Activated CD4-positive, alpha-beta T cell treated with anti-CD3 and anti-CD28 coated beads, Interleukin-2, amount 50 U/mL, for 24 hours (primary cell): ENCODE measurements around the gene RNGTT.
"Not testable (repeated sequence)": the region's sequence is repeated elsewhere in the genome, so short reads cannot be mapped to it uniquely, and the experiment has no call there.

Source experiments
- DNase-seq, 2 donors: peaks; one replicate each; pipeline ENCODE4 v3.0.0-alpha.2; 2020; ENCODE audit warnings: low read depth in 1 of 2, low spot score in 1 of 2

Gene RNGTT

DNA sequence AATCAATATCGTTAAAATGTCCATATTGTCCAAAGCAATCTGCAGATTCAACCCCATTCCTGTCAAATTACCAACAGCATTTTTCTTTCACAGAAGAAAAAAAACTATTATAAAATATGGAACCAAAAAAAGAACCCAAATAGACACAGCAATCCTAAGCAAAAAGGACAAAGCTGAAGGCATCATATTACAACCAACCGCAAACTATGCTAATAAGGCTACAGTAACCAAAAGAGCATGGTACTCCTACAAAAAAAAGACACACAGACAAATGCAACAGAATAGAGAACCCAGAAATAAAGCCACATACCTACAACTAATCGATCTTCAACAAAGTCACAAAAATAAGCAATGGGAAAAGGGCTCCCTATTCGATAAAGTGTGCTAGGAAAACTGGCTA lies 49.2 kb downstream of the RNGTT start:
- DNase-seq: no peak

GRCh38 chr6:88913471-88913870 lies 49.9 kb downstream of the RNGTT start:
- DNase-seq: no peak

DNA sequence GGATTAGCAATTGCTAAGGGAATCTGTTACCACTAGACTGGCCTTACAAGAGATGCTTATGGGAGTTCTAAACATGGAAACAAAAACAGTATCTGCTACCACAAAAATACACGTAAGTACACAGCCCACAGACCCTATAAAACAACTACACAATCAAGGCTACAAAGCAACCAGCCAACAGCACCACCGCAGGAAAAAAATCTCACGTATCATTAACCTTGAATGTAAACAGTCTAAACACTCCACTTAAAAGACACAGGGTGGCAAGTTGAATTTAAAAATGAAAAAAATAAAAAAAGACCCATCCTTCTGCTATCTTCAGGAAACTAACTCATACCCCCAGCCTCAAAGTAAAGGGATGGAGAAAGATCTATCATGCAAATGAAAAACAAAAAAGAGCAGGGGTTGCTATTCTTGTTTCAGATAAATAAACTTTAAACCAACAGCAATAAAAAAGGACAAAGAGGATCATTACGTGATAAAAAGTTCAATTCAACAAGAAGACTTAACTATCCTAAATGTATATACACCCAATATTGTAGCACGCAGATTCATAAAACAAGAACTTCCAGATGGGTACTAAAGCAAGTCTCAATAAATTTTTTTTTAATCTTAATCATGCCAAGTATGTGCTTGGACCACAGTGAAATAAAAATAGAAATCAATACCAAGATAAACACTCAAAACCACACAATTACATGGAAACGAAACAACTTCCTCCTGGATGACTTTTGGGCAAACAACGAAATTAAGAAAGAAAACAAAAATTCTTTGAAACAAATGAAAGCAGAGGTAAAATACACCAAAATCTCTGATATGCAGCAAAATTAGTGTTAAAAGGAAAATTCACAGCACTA lies 52.3 kb downstream of the RNGTT start:
- no peak for DNase-seq

- DNase-seq: no peak
Measured at GRCh38 chr6:88908598-88909548, 54.5 kb downstream of the RNGTT start.

GRCh38 chr6:88907148-88907547 lies 56.3 kb downstream of the RNGTT start:
- DNase-seq: not testable (repeated sequence)

DNA sequence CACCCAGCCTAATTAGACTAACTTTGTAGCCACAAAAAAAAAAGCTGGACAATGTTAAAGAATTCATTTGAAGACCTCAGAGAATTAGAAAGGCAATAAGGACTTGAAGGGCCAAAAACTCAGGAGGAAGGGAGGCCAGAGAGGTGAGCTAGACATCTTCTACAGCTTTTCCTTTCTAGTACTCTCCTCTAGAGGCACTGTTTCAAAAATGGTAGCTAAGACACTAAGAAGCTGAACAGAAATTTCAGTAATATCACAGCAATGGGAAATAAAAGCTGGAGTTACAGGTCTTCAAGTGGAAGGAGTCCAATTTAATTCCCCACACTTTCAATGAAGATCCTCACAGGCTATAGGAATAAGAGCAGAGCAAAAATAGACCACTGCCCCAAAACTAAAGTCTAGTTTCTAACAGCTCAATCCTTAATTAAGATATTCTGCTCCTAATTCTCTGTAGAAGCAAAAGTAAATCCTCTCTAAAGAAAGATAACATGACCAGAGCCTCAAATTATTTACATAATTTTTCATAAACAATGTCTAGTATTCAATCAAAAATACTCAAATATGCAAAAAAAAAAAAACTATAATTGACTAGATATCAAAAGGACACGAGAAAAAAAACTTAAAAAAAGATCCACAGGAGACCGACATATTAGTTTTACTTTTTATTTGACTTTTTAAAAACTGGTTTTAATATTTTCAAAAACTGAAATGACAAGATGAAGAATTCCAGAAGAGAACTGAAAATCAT lies 63.7 kb downstream of the RNGTT start:
- no peak for DNase-seq

GRCh38 chr6:88895911-88896310 lies 67.5 kb downstream of the RNGTT start:
- DNase-seq: no peak

- no peak for DNase-seq
Measured at GRCh38 chr6:88890860-88891845, 72.3 kb downstream of the RNGTT start.

GRCh38 chr6:88890394-88890793 lies 73.0 kb downstream of the RNGTT start:
- DNase-seq: no peak

DNA sequence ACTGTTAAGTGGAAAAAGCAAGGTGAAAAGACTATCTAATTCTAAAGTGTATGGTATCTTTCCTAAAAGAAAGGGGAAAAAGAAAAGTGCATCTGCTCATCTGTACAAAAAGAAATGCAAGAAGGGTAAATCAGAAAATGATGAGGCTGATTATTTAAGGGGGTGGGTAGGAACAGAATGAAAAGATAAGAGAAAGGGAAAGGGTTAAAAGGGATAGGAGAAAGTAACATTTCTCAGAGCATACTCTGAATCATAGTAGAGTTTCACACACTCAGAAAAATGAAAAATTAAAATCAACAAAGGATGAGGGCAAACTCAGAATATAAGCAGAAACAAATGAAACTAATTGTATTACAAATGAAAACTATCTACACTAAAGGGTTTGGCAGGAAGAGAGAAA lies 79.1 kb downstream of the RNGTT start:
- no peak for DNase-seq

DNA sequence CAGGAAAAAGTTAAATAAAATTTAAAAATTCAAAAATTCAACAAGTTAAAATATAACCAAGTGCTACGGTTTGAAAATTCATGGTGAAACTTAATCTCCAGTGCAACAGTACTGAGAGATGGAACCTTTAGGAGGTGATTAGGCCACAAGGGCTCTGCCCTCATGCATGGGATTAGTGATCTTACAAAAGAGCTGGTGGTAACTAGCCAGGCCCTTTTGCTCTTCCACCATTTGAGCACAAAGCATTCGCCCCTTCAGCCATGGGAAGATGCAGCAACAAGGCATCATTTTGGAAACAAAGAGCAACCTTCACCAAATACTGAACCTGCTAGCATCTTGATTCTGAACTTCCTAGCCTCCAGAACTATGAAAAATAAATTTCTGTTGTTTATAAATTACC lies 80.9 kb downstream of the RNGTT start:
- no peak for DNase-seq

- DNase-seq: no peak
Measured at GRCh38 chr6:88881451-88881850, 82.0 kb downstream of the RNGTT start.

- DNase-seq: no peak
Measured at GRCh38 chr6:88880021-88880420, 83.4 kb downstream of the RNGTT start.

DNA sequence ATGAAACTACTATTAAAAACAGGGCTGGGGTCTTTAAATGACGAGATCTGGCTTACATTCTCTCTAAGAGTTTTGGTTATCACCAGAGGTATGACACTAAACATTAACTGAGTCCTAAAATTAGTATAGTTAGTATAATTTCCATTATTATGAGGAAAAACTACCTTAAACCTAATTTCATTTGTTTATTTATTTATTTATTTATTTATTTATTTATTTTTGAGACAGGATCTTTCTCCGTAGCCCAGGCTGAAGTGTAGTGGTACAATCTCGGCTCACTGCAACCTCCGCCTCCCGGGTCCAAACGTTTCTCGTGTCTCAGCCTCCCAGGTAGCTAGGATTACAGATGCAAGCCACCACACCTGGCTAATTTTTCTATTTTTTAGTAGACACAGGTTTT lies 85.5 kb downstream of the RNGTT start:
- no peak for DNase-seq

DNA sequence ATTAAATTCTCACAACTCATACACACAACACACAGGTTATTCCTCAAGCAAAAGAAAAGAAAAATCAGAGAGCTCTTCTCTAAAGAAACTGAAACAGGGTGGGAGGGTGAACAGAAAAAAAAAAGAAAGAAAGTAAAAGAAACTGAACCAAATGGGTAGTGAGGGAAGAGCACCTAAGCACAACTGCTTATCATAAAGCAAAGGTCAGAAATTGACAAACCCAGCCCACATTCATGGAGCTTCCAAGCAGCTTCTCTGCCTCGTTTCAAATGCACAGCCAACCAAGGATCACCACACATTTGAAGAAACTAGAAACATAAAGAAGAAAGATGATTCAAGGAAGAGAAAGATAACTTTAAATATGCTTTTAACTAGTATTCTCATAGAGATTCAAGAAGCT lies 90.5 kb downstream of the RNGTT start:
- DNase-seq: no peak

DNA sequence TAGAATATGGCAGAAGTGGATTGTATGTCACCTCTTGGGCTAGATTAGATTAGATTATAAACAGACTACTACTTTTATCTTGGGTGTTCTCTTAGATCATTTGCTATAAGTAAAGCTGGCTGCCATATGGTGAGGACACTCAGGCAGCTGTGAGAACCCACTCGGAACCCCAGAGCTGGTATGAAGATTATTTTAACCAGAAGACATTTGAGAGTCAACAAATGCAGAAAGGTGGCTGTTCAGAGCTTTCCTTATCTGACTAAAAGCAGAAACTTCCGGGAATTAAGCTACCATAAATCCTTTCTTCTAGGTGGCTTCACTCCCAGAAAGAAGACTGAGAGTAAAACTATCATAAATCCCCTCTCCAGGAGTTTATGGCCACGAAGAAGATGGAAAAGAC lies 91.9 kb downstream of the RNGTT start:
- DNase-seq: no peak

GRCh38 chr6:88870717-88871330 lies 92.6 kb downstream of the RNGTT start:
- DNase-seq: peak in 1 of 2 donors; percentile 21

- DNase-seq: no peak
Measured at GRCh38 chr6:88869263-88870020, 94.0 kb downstream of the RNGTT start.
